Aorta (tissue), 5 donors: ENCODE measurements around the gene CGRRF1. TPM values are rescaled to one million over a fixed set of nuclear protein-coding genes. Genes with fewer than 3 reads are reported as not detected.

Source experiments
- ATAC-seq: fragments of 200-7000 bp; cut with Tn5 transposase; one replicate; pipeline ENCODE4 v1.9.1; 2022; ENCODE audit warnings: moderate library complexity; ENCODE audit not compliant: low FRiP score
- DNase-seq, 2 donors: peaks; one replicate each; pipeline ENCODE4 v3.0.0-alpha.2; 2020
- H3K27ac ChIP-seq, 2 donors: one replicate each; pipeline ENCODE4 v1.5.1; 2013; ENCODE audit warnings: low read length in 2 of 2, mild to moderate bottlenecking in 2 of 2, moderate library complexity in 2 of 2, control low read depth in 1 of 2, inconsistent platforms in 1 of 2, low read depth in 1 of 2
- H3K27me3 ChIP-seq, 2 donors: one replicate each; pipeline ENCODE4 v1.6.1; 2013; ENCODE audit warnings: control low read depth in 1 of 2, low read length in 1 of 2, mild to moderate bottlenecking in 1 of 2, moderate library complexity in 1 of 2; ENCODE audit not compliant: insufficient read depth in 2 of 2, control insufficient read depth in 1 of 2
- H3K36me3 ChIP-seq, 2 donors: one replicate each; pipeline ENCODE4 v1.6.1; 2013; ENCODE audit warnings: control low read depth in 1 of 2, low read length in 1 of 2, mild to moderate bottlenecking in 1 of 2; ENCODE audit not compliant: insufficient read depth in 2 of 2, control insufficient read depth in 1 of 2
- H3K4me1 ChIP-seq, 2 donors: one replicate each; pipeline ENCODE4 v1.6.1; 2013; ENCODE audit warnings: low read length in 2 of 2, control low read depth in 1 of 2, mild to moderate bottlenecking in 1 of 2, moderate library complexity in 1 of 2; ENCODE audit not compliant: insufficient read depth in 2 of 2, control insufficient read depth in 1 of 2
- H3K4me3 ChIP-seq, 2 donors: one replicate each; pipeline ENCODE4 v1.5.1; 2013; ENCODE audit warnings: low read length in 2 of 2, control low read depth in 1 of 2, mild to moderate bottlenecking in 1 of 2
- H3K9me3 ChIP-seq: one replicate; pipeline ENCODE4 v1.6.1; 2013; ENCODE audit warnings: mild to moderate bottlenecking, low read length; ENCODE audit not compliant: control insufficient read depth
- WGBS, 2 donors: extraction: QIAGEN DNeasy Blood & Tissue Kit; methylation state at CpG; one replicate each; pipeline ENCODE4 v1.1.7; 2013; 5-methylcytosine and 5-hydroxymethylcytosine counted together
- intact Hi-C, 2 donors: fragments of 100-400 bp; cut with DNase I; formaldehyde crosslinking; loops; one replicate each; pipeline versions ENCODE4 v1.14.2 to v1.15.0; 2022
- polyA plus RNA-seq, 2 donors: library from polyadenylated mRNA; stranded (reverse); fragments of 200-250 nt; gene quantifications; one replicate each; pipeline ENCODE4 v1.2.3, GENCODE V29; 2013
- total RNA-seq, 2 donors: library from RNA; stranded (reverse); fragmentation: NEBNext Ultra II Directional; extraction: Animal tissue kit (Norgen Biotek cat#: 25700); gene quantifications; one replicate each; pipeline ENCODE4 v1.2.1, GENCODE V29; 2021
- donor health status: healthy with polysubstance abuse.
- donor health status: Bipolar disorder and iron deficiency.
- donor health status: DM: no; HTN: no; CAD: no.
- donor health status: DM: no; HTN: no; CAD: no.
- donor health status: DM: yes; HTN: yes; CAD: no.

The CGRRF1 gene
- total and polyA plus RNA-seq, 4 donors: 18.7 to 25.4 (median 20.6) TPM

DNA sequence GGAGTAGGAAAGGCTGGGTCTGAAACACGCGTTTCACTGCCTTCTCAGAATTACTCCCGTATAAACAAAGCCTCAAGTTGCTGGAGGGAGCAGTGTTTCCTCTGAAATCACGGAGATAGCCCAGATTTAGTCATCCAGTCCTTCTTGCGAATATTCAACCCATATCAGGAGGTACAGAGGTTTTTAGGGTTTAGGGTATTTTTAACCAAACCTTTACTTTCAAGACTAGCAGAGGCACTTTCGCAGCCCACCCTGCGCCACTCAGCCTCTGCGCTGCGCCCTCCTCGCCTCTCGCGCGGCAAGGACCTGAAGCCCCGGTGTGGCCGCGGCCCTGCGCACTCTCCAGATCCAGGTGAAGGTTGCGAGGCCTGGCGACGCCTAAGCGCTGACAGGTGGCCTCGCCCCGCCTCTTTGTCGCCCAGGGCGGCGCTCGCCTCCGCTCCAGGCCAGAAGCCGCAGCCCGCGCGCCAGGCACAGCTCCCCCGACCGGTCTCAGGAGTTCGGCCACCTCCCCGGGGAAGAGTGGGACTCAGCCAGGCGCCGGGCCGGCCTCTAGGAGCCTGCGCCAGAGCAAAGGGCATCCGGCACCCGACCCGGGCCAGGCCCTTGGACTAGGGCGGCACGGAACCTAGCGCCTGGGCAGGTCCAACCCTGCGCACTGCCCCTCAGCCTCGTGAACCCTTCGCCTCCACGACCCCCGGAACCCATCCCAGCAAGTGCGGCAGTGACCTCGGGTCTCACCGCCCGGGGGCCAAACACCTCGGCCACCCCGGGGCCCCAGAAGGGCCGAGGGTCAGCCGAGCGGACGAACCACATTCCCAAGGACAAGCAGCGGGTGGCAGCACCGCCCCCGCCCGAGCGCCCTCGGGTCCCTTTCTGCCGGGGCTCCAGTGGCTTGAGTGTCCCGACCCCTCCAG is 55.4 kb downstream of the CGRRF1 start:
- no peaks in the 10 kb centered on the region for H3K9me3 ChIP-seq
- intact Hi-C loops: loop anchor here (1.0 to 10.0 kb wide), 5 partner anchors 122 to 330 kb away; no protein-coding TSS in a partner anchor
- peak; percentile 66 for ATAC-seq
- 0% methylated on average over 69 of the region's 69 CpGs for WGBS, 2 donors
- H3K27ac ChIP-seq: peak overlapping the region; percentile 49 to 98
- no peaks in the 10 kb centered on the region for H3K4me1 ChIP-seq
- peak overlapping the region; percentile 65 to 68 for H3K4me3 ChIP-seq
- peak; percentile 81 to 91 for DNase-seq
- H3K36me3 ChIP-seq: no peaks in the 10 kb centered on the region
- H3K27me3 ChIP-seq: no peaks in the 10 kb centered on the region

- no peaks in the 10 kb centered on the region for H3K9me3 ChIP-seq
- no peaks in the 10 kb centered on the region for H3K36me3 ChIP-seq
- H3K4me3 ChIP-seq: peak overlapping the region; percentile 94 to 98
- H3K27me3 ChIP-seq: no peaks in the 10 kb centered on the region
- DNase-seq (peak; percentile 97 to 98), ATAC-seq (peak; percentile 87)
- H3K4me1 ChIP-seq: no peaks in the 10 kb centered on the region
- H3K27ac ChIP-seq: peak overlapping the region; percentile 95 to 99
- 0 to 1% methylated on average over 67 to 73 of the region's 73 CpGs for WGBS, 2 donors
- intact Hi-C loops: loop anchor here (1.0 to 10.0 kb wide), 5 partner anchors 121 to 329 kb away; no protein-coding TSS in a partner anchor
These were observed 56.2 kb downstream of the CGRRF1 start for GRCh38 chr14:54565785-54566409.

GRCh38 chr14:54566410-54567223 is 56.9 kb downstream of the CGRRF1 start, which contains the start of gene SAMD4A:
Gene SAMD4A, plus strand, starts transcription at chr14:54567128. Its CDS starts 789 bp downstream, at chr14:54567917.
- Histone ChIP-seq H3K4me1 (no peaks in the 10 kb centered on the region), H3K27ac (peak within 1 kb of the TSS; percentile 95 to 99), H3K9me3 (no peaks in the 10 kb centered on the region), H3K4me3 (peak within 1 kb of the TSS; percentile 94 to 98), H3K27me3 (no peaks in the 10 kb centered on the region), H3K36me3 (no peaks in the 10 kb centered on the region)
- ATAC-seq: peak; percentile 55
- DNase-seq: peak; percentile 87 to 92
- intact Hi-C loops: loop anchor here (5.0 to 10.0 kb wide), 2 partner anchors 121 to 328 kb away; no protein-coding TSS in a partner anchor
- WGBS, 2 donors: 0% methylated on average over 59 to 91 of the region's 91 CpGs

DNA sequence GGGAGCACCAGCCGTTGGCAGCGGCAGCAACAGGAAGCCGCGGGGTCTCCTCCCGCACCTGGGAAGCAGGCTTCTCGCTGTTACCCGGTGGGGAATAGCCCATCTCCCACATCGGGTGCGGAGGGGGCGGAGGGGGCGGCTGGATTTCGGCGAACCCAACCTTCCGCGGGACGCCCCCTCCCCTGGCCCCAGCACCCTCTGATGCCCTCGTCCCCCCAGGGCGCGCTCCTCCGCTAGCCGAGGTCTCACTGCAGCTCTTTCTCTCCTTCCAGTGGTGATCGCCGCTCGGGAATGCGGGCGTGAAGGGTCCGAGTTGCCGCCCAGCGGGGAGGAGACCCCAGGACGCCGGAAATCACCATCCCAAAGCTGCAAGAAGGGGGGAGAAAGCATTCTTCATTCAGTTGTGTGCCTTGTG is 57.5 kb downstream of the CGRRF1 start:
- Histone ChIP-seq H3K27ac (peak overlapping the region; percentile 95 to 99), H3K4me3 (peak overlapping the region; percentile 94 to 98), H3K4me1 (no peaks in the 10 kb centered on the region), H3K9me3 (no peaks in the 10 kb centered on the region), H3K27me3 (no peaks in the 10 kb centered on the region), H3K36me3 (no peaks in the 10 kb centered on the region)
- intact Hi-C loops: loop anchor here (5.0 to 10.0 kb wide), 2 partner anchors 120 to 328 kb away; no protein-coding TSS in a partner anchor
- ATAC-seq (peak; percentile 1), DNase-seq (peak; percentile 69 to 82)
- WGBS, 2 donors: 0 to 1% methylated on average over 31 of the region's 31 CpGs

DNA sequence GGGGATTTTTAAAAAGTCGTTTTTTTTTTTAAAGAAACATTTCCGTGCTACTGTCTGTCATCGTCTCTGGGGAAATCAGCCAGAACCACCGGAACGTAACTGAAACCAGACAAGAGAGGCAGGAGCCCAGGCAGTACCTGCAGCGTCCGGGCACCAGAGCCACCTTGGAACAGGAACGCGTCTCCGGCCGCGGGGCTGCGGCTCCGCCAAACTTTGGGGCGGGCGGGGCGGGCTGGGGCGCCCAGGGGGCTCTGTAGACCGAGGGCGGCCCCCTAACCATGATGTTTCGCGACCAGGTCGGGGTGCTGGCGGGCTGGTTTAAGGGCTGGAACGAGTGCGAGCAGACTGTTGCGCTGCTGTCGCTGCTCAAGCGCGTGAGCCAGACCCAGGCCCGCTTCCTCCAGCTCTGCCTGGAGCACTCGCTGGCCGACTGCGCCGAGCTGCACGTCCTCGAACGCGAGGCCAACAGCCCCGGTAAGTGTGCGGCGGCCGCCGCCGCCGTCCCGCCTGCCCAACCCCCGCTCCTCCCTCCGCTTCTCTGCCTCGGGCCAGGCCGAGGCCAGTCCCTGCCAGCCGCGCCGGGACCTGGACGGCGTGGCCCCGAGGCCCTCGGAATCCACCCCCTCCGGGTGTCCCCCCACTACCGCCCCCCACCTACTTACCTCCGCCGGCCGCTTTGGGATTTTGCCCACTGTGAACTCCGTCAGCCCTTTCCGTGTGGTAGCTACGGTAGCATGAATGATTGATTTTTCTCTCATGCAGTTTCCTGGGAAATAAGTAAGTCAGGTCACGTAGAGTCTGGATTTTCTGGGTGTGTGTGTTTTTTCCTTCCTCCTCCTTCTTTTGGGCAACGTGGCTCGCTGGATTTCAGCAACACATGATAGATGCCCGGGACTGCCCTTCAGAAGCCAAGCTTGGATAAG is 58.2 kb downstream of the CGRRF1 start:
- ATAC-seq (peak; percentile 23), DNase-seq (peak; percentile 83 to 85)
- no peaks in the 10 kb centered on the region for H3K36me3 ChIP-seq
- H3K27me3 ChIP-seq: no peaks in the 10 kb centered on the region
- H3K27ac ChIP-seq: peak overlapping the region; percentile 95 to 99
- no peaks in the 10 kb centered on the region for H3K9me3 ChIP-seq
- intact Hi-C loops: loop anchor here (2.0 to 10.0 kb wide), 3 partner anchors 119 to 327 kb away; no protein-coding TSS in a partner anchor
- WGBS, 2 donors: 0% methylated on average over 65 to 70 of the region's 70 CpGs
- H3K4me1 ChIP-seq: no peaks in the 10 kb centered on the region
- peak overlapping the region; percentile 94 to 98 for H3K4me3 ChIP-seq

- Histone ChIP-seq H3K27ac (peak overlapping the region in 1 of 2 donors; percentile 31), H3K27me3 (no peaks in the 10 kb centered on the region), H3K36me3 (no peaks in the 10 kb centered on the region), H3K4me3 (peak overlapping the region; percentile 16 to 94), H3K4me1 (peaks cover 2 to 3% of the 10 kb centered on the region in 2 donors), H3K9me3 (no peaks in the 10 kb centered on the region)
- WGBS, 2 donors: 3 to 8% methylated on average over 13 of the region's 13 CpGs
- intact Hi-C loops: loop anchor here (2.0 to 10.0 kb wide), 3 partner anchors 118 to 326 kb away; no protein-coding TSS in a partner anchor
- DNase-seq (peak; percentile 58 to 79), ATAC-seq (no peak)
These were observed 59.3 kb downstream of the CGRRF1 start for GRCh38 chr14:54568821-54569595.

GRCh38 chr14:54570047-54570446 is 60.3 kb downstream of the CGRRF1 start:
- H3K4me1 ChIP-seq: peaks cover 2 to 12% of the 10 kb centered on the region in 2 donors
- H3K27ac ChIP-seq: peak overlapping the region in 1 of 2 donors; percentile 37
- H3K36me3 ChIP-seq: no peaks in the 10 kb centered on the region
- intact Hi-C loops: loop anchor here in 1 of 2 donors (10.0 kb wide), 1 partner anchor 75 kb away; no protein-coding TSS in a partner anchor
- peak overlapping the region; percentile 16 to 94 for H3K4me3 ChIP-seq
- ATAC-seq (no peak), DNase-seq (no peak)
- H3K27me3 ChIP-seq: no peaks in the 10 kb centered on the region
- H3K9me3 ChIP-seq: no peaks in the 10 kb centered on the region
- WGBS, 2 donors: 34 to 43% methylated on average over 5 of the region's 5 CpGs
